ENCODE results near the gene NFIA.
"Not testable (repeated sequence)": the region's sequence is repeated elsewhere in the genome, so short reads cannot be mapped to it uniquely, and the experiment has no call there.

The NFIA gene

GRCh38 chr1:61447106-61447967 is 365.0 kb downstream of the NFIA start:
- DNase-seq = no peak

GRCh38 chr1:61447968-61448430 is 365.6 kb downstream of the NFIA start:
- no peak for DNase-seq

- no peak for DNase-seq
Measured at GRCh38 chr1:61448914-61449313, 366.6 kb downstream of the NFIA start.

GRCh38 chr1:61449410-61449809 is 367.0 kb downstream of the NFIA start:
- DNase-seq = no peak

GRCh38 chr1:61450454-61450853 is 368.1 kb downstream of the NFIA start:
- no peak for DNase-seq

GRCh38 chr1:61450872-61451571 is 368.7 kb downstream of the NFIA start:
- DNase-seq = no peak

- no peak for DNase-seq
Measured at GRCh38 chr1:61451572-61451968, 369.2 kb downstream of the NFIA start.

- no peak for DNase-seq
Measured at GRCh38 chr1:61452176-61453035, 370.0 kb downstream of the NFIA start.

GRCh38 chr1:61453111-61453961 is 371.0 kb downstream of the NFIA start:
- peak; percentile 75 for DNase-seq

GRCh38 chr1:61455400-61455799 is 373.0 kb downstream of the NFIA start:
- DNase-seq = no peak

GRCh38 chr1:61457526-61458040 is 375.2 kb downstream of the NFIA start:
- DNase-seq = no peak

GRCh38 chr1:61459345-61459744 is 377.0 kb downstream of the NFIA start:
- DNase-seq = no peak

- DNase-seq = no peak
Measured at GRCh38 chr1:61460191-61460590, 377.8 kb downstream of the NFIA start.

GRCh38 chr1:61461406-61462384 is 379.3 kb downstream of the NFIA start:
- no peak for DNase-seq

GRCh38 chr1:61462628-61463027 is 380.3 kb downstream of the NFIA start:
- no peak for DNase-seq

GRCh38 chr1:61463220-61463619 is 380.9 kb downstream of the NFIA start:
- DNase-seq = no peak

GRCh38 chr1:61467836-61468235 is 385.5 kb downstream of the NFIA start:
- DNase-seq = not testable (repeated sequence)

GRCh38 chr1:61469365-61469764 is 387.0 kb downstream of the NFIA start:
- no peak for DNase-seq

- DNase-seq = no peak
Measured at GRCh38 chr1:61472876-61473275, 390.5 kb downstream of the NFIA start.

- no peak for DNase-seq
Measured at GRCh38 chr1:61474269-61474817, 392.0 kb downstream of the NFIA start.
